IMR-90 (cell line): ENCODE results near the gene TMEM204. TPM values are rescaled to one million over a fixed set of nuclear protein-coding genes. Genes with fewer than 3 reads are reported as not detected.

ENCODE experiments used
- ATAC-seq: fragments of 200-7000 bp; cut with Tn5 transposase; 2 replicates; pipeline ENCODE4 v1.9.1; 2020; ENCODE audit warnings: low read depth, mild to moderate bottlenecking, moderate library complexity
- BruUV-seq: library from RNA; stranded (reverse); fragments of 400-500 nt; replicated peaks from 2 replicates; lab custom pipeline; 2021; lab: Mats Ljungman, UMichigan
- CTCF ChIA-PET: fragments of 300-600 bp; formaldehyde crosslinking; extraction: SDS; loops from one replicate; lab custom pipeline; 2021; ENCODE audit warnings: antibody characterized with exemption; lab: Yijun Ruan, JAX
- POLR2A ChIA-PET: fragments of 300-600 bp; sonication (Branson Sonifier 250); formaldehyde crosslinking; loops from one replicate; lab custom pipeline; 2022; ENCODE audit warnings: antibody characterized with exemption; ENCODE audit not compliant: unreplicated experiment; lab: Charles Lee
- DNase-seq: peaks from one replicate; pipeline ENCODE4 v3.0.0; 2013
- H2AFZ ChIP-seq: replicated peaks from 2 replicates; pipeline ENCODE3; 2013; ENCODE audit warnings: low read length, mild to moderate bottlenecking; ENCODE audit not compliant: poor library complexity
- H2AK5ac ChIP-seq: 2 replicates; pipeline ENCODE4 v1.6.1; 2013; ENCODE audit warnings: low read depth, low read length, inconsistent platforms
- H2AK9ac ChIP-seq: replicated peaks from 2 replicates; pipeline ENCODE3; 2013; ENCODE audit warnings: mild to moderate bottlenecking, low read depth, low read length, moderate library complexity; ENCODE audit not compliant: poor library complexity
- H2BK120ac ChIP-seq: 2 replicates; pipeline ENCODE4 v1.6.1; 2013; ENCODE audit warnings: low read depth, low read length, inconsistent platforms
- H2BK15ac ChIP-seq: 3 replicates; pipeline ENCODE4 v1.6.1; 2013; ENCODE audit warnings: low read depth, low read length, inconsistent platforms
- H2BK20ac ChIP-seq: 2 replicates; pipeline ENCODE4 v1.6.1; 2013; ENCODE audit warnings: low read depth, mild to moderate bottlenecking, inconsistent platforms, low read length, moderate library complexity
- H2BK5ac ChIP-seq: 2 replicates; pipeline ENCODE4 v1.6.1; 2013; ENCODE audit warnings: mild to moderate bottlenecking, low read depth, low read length, inconsistent platforms; ENCODE audit not compliant: poor library complexity, severe bottlenecking
- H3K14ac ChIP-seq: replicated peaks from 2 replicates; pipeline ENCODE4 v1.6.1; 2013; ENCODE audit warnings: low read depth, low read length, inconsistent platforms
- H3K18ac ChIP-seq: 2 replicates; pipeline ENCODE4 v1.6.1; 2013; ENCODE audit warnings: low read depth, low read length, control low read depth
- H3K23ac ChIP-seq: 2 replicates; pipeline ENCODE4 v1.6.1; 2013; ENCODE audit warnings: low read depth, low read length, inconsistent platforms
- H3K27ac ChIP-seq: 2 replicates; pipeline ENCODE4 v1.5.1; 2013; ENCODE audit warnings: mild to moderate bottlenecking, control low read depth, low read length; ENCODE audit not compliant: insufficient read depth
- H3K27me3 ChIP-seq: 2 replicates; pipeline ENCODE4 v1.6.1; 2013; ENCODE audit warnings: low read length; ENCODE audit not compliant: control insufficient read depth, insufficient read depth
- H3K36me3 ChIP-seq: 2 replicates; pipeline ENCODE4 v1.6.1; 2013; ENCODE audit warnings: low read length, mixed read lengths; ENCODE audit not compliant: control insufficient read depth, insufficient read depth
- H3K4ac ChIP-seq: 2 replicates; pipeline ENCODE4 v1.6.1; 2013; ENCODE audit warnings: low read depth, low read length, inconsistent platforms
- H3K4me1 ChIP-seq: 2 replicates; pipeline ENCODE4 v1.6.1; 2013; ENCODE audit warnings: low read length, mixed read lengths; ENCODE audit not compliant: control insufficient read depth, insufficient read depth
- H3K4me2 ChIP-seq: 2 replicates; pipeline ENCODE4 v1.6.1; 2013; ENCODE audit warnings: low read depth, mild to moderate bottlenecking, control low read depth, low read length, moderate library complexity
- H3K4me3 ChIP-seq: 2 replicates; pipeline ENCODE4 v1.5.1; 2013; ENCODE audit warnings: low read depth, mild to moderate bottlenecking, control low read depth, low read length, moderate library complexity; ENCODE audit not compliant: insufficient read depth
- H3K56ac ChIP-seq: 2 replicates; pipeline ENCODE4 v1.6.1; 2013; ENCODE audit warnings: low read length, inconsistent platforms; ENCODE audit not compliant: insufficient read depth; ENCODE audit errors: extremely low read depth
- H3K79me1 ChIP-seq, 2 experiments: 2 replicates each; pipeline ENCODE4 v1.6.1; 2013; ENCODE audit warnings: low read length in 2 of 2, inconsistent platforms in 1 of 2, low read depth in 1 of 2
- H3K9ac ChIP-seq: 2 replicates; pipeline ENCODE4 v1.6.1; 2013; ENCODE audit warnings: low read depth, low read length, control low read depth
- H3K9me1 ChIP-seq: 2 replicates; pipeline ENCODE4 v1.6.1; 2013; ENCODE audit warnings: low read length, inconsistent platforms; ENCODE audit not compliant: insufficient read depth
- H3K9me3 ChIP-seq: 2 replicates; pipeline ENCODE4 v1.6.1; 2013; ENCODE audit warnings: low read length; ENCODE audit not compliant: control insufficient read depth, insufficient read depth
- H4K20me1 ChIP-seq: 2 replicates; pipeline ENCODE4 v1.6.1; 2013; ENCODE audit warnings: low read length, inconsistent platforms; ENCODE audit not compliant: insufficient read depth
- H4K5ac ChIP-seq: 2 replicates; pipeline ENCODE4 v1.6.1; 2013; ENCODE audit warnings: mild to moderate bottlenecking, low read depth, low read length, control low read depth
- H4K8ac ChIP-seq, 2 experiments: 2 replicates each; pipeline ENCODE4 v1.6.1; 2013; ENCODE audit warnings: low read depth in 2 of 2, low read length in 2 of 2, control low read depth in 1 of 2, inconsistent platforms in 1 of 2
- H4K91ac ChIP-seq: 2 replicates; pipeline ENCODE4 v1.6.1; 2013; ENCODE audit warnings: low read depth, low read length, inconsistent platforms; ENCODE audit not compliant: insufficient read depth
- BHLHE40 ChIP-seq: fragments of 150-350 bp; IDR thresholded peaks from 2 replicates; pipeline ENCODE4 v1.6.1; 2016; ENCODE audit warnings: mild to moderate bottlenecking, low read depth, low read length
- CEBPB ChIP-seq: IDR thresholded peaks from 2 replicates; pipeline ENCODE4 v1.6.1; 2012; ENCODE audit warnings: low read depth, low read length, improper control_type of control experiment
- CHD1 ChIP-seq: IDR thresholded peaks from 2 replicates; pipeline ENCODE4 v1.6.1; 2012; ENCODE audit warnings: low read depth, low read length, improper control_type of control experiment
- CTCF ChIP-seq: conservative IDR thresholded peaks from 2 replicates; pipeline ENCODE4 v1.5.1; 2012; ENCODE audit warnings: mild to moderate bottlenecking, low read depth, low read length, improper control_type of control experiment
- MAFK ChIP-seq: IDR thresholded peaks from 2 replicates; pipeline ENCODE4 v1.6.1; 2012; ENCODE audit warnings: low read depth, low read length, improper control_type of control experiment
- MXI1 ChIP-seq: IDR thresholded peaks from 2 replicates; pipeline ENCODE4 v1.6.1; 2012; ENCODE audit warnings: low read depth, mild to moderate bottlenecking, low read length, moderate library complexity, borderline replicate concordance
- NFE2L2 ChIP-seq: fragments of 150-350 bp; IDR thresholded peaks from 2 replicates; pipeline ENCODE4 v1.6.1; 2016; ENCODE audit warnings: low read depth, mild to moderate bottlenecking, low read length
- RCOR1 ChIP-seq: IDR thresholded peaks from 2 replicates; pipeline ENCODE4 v1.6.1; 2012; ENCODE audit warnings: mild to moderate bottlenecking, low read length, improper control_type of control experiment; ENCODE audit not compliant: insufficient replicate concordance
- WGBS, 2 experiments: methylation state at CpG; one replicate each; pipeline versions ENCODE4 v1.1.5 to v1.1.7; 2013; ENCODE audit warnings: missing lambda C conversion rate in 2 of 2; ENCODE audit not compliant: insufficient read length in 1 of 2; ENCODE audit errors: extremely low coverage in 2 of 2; 5-methylcytosine and 5-hydroxymethylcytosine counted together
- dilution Hi-C: fragments of 300-500 bp; cut with HindIII; formaldehyde crosslinking; loops from one replicate; pipeline ENCODE4 v1.14.3; 2018; ENCODE audit warnings: low sequenced_read_pairs; ENCODE audit not compliant: unreplicated experiment
- in situ Hi-C: fragments of 300-500 bp; cut with MboI; formaldehyde crosslinking; loops from 3 replicates; pipeline ENCODE4 v1.14.3; 2019; ENCODE audit warnings: low sequenced_read_pairs, inconsistent platforms, mixed read lengths
- intact Hi-C: fragments of 100-400 bp; cut with micrococcal nuclease; formaldehyde crosslinking; loops from 2 replicates; pipeline ENCODE4 v1.10.0; 2022
- polyA plus RNA-seq, 3 experiments: library from polyadenylated mRNA; depleted of rRNA; stranded (reverse); fragments of >200 nt; gene quantifications; 2 replicates each; pipeline ENCODE4 v1.2.3, GENCODE V29; 2012; ENCODE audit warnings: low replicate concordance in 1 of 3
- total RNA-seq: library from RNA; depleted of rRNA; stranded (reverse); fragments of >200 nt; gene quantifications from 2 replicates; pipeline ENCODE4 v1.2.3, GENCODE V29; 2012

The TMEM204 gene
- total and polyA plus RNA-seq, 2 of the 4 experiments (the other 2 are of a cell fraction): 7.0 to 12.3 TPM

- no peak for TF ChIP-seq MXI1
- no peak for TF ChIP-seq BHLHE40
- TF ChIP-seq CTCF: no peak
- no peak for TF ChIP-seq CEBPB
- TF ChIP-seq CHD1: no peak
- TF ChIP-seq MAFK: no peak
- TF ChIP-seq NFE2L2: no peak
- no peak for TF ChIP-seq RCOR1
- H3K36me3 ChIP-seq: peaks cover 14% of the 10 kb centered on the region
- DNase-seq (no peak), ATAC-seq (no peak)
- no peak overlapping the region for H3K56ac ChIP-seq
- H2AK5ac ChIP-seq: no peak overlapping the region
- H3K4ac ChIP-seq: no peak overlapping the region
- no peaks in the 10 kb centered on the region for H3K9me1 ChIP-seq
- H3K9ac ChIP-seq: no peak overlapping the region
- no peak overlapping the region for H4K91ac ChIP-seq
- H2BK120ac ChIP-seq: no peak overlapping the region
- no peak overlapping the region for H3K23ac ChIP-seq
- no peak overlapping the region for H2AK9ac ChIP-seq
- no peak overlapping the region for H3K27ac ChIP-seq
- no peak overlapping the region for H2BK20ac ChIP-seq
- no peak overlapping the region for H4K5ac ChIP-seq
- dilution Hi-C loops (no loop called here), intact Hi-C loops (no loop called here), in situ Hi-C loops (no loop called here)
- no peaks in the 10 kb centered on the region for H3K27me3 ChIP-seq
- no peak overlapping the region for H2BK5ac ChIP-seq
- no peak overlapping the region for H3K4me2 ChIP-seq
- ChIA-PET POLR2A (no interaction called here), CTCF (no interaction called here)
- H4K20me1 ChIP-seq: no peaks in the 10 kb centered on the region
- H3K79me1 ChIP-seq: no peaks in the 10 kb centered on the region
- no peaks in the 10 kb centered on the region for H3K4me1 ChIP-seq
- no TSS peak for BruUV-seq
- H3K18ac ChIP-seq: no peak overlapping the region
- no peak overlapping the region for H4K8ac ChIP-seq
- H2AFZ ChIP-seq: no peak overlapping the region
- no peaks in the 10 kb centered on the region for H3K9me3 ChIP-seq
- no CpG with 5 or more reads among the region's 6 CpGs for WGBS, 2 experiments
- no peak overlapping the region for H3K14ac ChIP-seq
- no peak overlapping the region for H2BK15ac ChIP-seq
- H3K4me3 ChIP-seq: no peak overlapping the region
These were observed 68.0 kb downstream of the TMEM204 start for GRCh38 chr16:1601489-1601888.
